RWPE1 (cell line): ENCODE results near the gene COA5.
A peak's percentile ranks its signal among the peaks of the same experiment; 100 is the strongest.

Experiments
- CTCF ChIA-PET: fragments of 350-600 bp; sonication (Branson Sonifier 250); formaldehyde crosslinking; extraction: SDS; loops from one replicate; lab custom pipeline; 2021; lab: Yijun Ruan, JAX
- POLR2A ChIA-PET: fragments of 400-600 bp; formaldehyde crosslinking; extraction: SDS; loops from one replicate; lab custom pipeline; 2020; ENCODE audit warnings: antibody characterized with exemption; ENCODE audit not compliant: low non-redundant PET; lab: Yijun Ruan, JAX
- DNase-seq: peaks from one replicate; pipeline ENCODE4 v3.0.0; 2012; ENCODE audit warnings: low spot score
- H3K27ac ChIP-seq: fragments of 450-650 bp; 2 replicates; pipeline ENCODE4 v1.5.1; 2017
- TF ChIP-seq, protein P1 (sequence below): fragments of 450-650 bp; conservative IDR thresholded peaks from 2 replicates; pipeline ENCODE4 v1.5.1; 2017; ENCODE audit warnings: low read depth, mild to moderate bottlenecking

The COA5 gene

GRCh38 chr2:98572211-98572610 lies 36.1 kb downstream of the COA5 start:
- TF ChIP-seq, protein P1, sequence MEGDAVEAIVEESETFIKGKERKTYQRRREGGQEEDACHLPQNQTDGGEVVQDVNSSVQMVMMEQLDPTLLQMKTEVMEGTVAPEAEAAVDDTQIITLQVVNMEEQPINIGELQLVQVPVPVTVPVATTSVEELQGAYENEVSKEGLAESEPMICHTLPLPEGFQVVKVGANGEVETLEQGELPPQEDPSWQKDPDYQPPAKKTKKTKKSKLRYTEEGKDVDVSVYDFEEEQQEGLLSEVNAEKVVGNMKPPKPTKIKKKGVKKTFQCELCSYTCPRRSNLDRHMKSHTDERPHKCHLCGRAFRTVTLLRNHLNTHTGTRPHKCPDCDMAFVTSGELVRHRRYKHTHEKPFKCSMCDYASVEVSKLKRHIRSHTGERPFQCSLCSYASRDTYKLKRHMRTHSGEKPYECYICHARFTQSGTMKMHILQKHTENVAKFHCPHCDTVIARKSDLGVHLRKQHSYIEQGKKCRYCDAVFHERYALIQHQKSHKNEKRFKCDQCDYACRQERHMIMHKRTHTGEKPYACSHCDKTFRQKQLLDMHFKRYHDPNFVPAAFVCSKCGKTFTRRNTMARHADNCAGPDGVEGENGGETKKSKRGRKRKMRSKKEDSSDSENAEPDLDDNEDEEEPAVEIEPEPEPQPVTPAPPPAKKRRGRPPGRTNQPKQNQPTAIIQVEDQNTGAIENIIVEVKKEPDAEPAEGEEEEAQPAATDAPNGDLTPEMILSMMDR = no peak
- ChIA-PET CTCF (no interaction called here), POLR2A (no interaction called here)
- DNase-seq = no peak
- H3K27ac ChIP-seq = no peak overlapping the region

- DNase-seq = no peak
- TF ChIP-seq, protein P1 = no peak
- POLR2A ChIA-PET = no interaction called here
- CTCF ChIA-PET = no interaction called here
- no peak overlapping the region for H3K27ac ChIP-seq
These were observed 36.5 kb downstream of the COA5 start for GRCh38 chr2:98571796-98572195.

DNA sequence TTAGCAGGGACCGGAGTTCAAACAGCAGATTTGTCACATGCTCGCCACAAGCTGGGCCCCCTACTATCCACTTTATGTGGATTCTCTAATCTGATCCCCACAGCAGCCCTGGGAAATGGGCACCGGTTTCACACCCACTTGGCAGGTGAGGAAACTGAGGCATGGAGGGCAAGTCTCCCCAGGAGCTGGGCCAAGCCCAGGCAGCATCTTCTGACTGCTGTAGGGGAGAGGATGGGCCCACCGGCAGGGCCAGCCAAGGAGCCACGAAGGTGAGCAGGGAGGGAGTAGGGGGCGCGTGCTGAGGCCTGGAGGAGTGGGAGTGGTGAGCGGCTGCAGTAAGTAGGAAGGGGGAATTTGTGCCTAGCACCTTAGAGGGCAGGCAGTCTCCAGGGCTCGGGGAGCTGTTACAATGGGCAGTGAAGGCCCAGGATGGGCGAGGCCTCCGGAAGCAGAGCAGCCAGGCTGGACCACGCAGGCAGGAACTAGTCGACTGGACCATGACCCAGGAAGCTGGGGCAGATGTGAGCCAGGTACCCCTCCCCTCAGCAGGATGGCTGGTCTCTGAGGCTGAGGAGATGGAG lies 37.1 kb downstream of the COA5 start:
- H3K27ac ChIP-seq = no peak overlapping the region
- no peak for DNase-seq
- ChIA-PET POLR2A (no interaction called here), CTCF (no interaction called here)
- TF ChIP-seq, protein P1 = no peak

DNA sequence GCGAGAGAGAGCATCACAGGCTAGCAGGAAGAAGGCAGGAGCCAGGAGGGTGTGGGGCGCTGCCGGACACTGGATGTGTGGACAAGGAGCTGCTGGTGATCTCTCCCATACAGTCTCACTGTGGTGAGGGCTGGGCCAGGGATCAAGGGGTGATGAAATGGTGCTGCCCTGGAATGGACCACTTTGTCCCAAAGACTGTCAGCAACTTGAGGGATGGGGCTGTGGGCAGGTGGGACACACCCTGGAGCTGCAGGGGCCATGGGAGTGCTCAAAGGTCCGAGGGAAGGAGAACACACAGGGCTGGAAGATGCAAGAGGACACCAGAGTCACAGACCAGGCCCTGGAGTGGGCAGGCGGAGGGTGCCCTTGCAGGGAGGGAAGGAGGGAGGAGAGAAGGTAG lies 38.0 kb downstream of the COA5 start:
- CTCF ChIA-PET = no interaction called here
- TF ChIP-seq, protein P1 = no peak
- H3K27ac ChIP-seq = no peak overlapping the region
- POLR2A ChIA-PET = no interaction called here
- DNase-seq = no peak

DNA sequence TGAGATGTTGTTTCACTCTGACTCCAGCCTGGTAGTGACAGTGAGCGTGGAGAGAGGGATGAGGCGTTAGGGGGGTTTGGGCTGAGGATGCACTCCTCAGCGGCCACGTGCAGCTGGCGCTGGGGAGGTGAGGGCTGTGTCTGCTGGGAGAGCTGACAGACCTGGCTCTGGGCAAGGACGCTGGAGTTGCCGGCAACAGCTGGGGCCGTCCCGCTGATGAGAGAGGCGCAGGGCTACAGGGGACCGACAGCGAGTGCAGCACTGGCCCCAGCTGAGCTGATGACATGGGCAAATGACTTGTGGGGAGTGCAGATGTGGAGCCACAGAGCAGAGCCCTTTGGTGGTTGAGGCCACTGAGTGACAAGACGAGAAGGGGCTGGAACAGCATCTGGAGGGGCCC lies 38.4 kb downstream of the COA5 start:
- ChIA-PET CTCF (no interaction called here), POLR2A (no interaction called here)
- H3K27ac ChIP-seq = no peak overlapping the region
- TF ChIP-seq, protein P1 = no peak
- no peak for DNase-seq

DNA sequence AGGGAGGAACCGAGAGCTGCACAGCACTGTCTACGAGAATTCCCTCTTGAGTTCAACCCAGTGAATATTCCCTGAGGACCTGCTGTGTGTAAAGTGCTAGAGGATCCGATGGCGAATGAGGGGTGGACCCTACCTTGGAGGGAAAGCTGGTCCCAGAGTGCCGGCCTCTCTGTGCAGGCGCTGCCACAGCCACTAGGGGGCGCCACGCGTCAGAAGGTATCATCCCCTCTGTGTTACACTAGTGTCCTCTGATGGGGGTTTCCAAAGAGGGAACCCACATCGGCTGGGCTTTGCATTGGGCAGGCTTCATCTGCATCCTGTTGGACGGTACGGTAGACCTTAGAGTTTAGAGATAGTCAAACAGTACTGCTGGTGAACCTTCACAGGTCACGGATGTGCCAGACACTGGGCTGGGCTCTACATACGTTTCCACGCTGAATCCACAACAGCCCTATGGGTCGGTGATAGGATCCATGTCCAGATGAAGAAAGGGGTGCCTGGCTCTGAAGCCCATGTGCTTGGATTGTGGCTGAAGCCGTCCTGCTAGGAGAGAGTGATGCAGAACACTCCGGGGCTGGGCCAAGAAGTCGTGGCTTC lies 39.0 kb downstream of the COA5 start:
- ChIA-PET POLR2A (no interaction called here), CTCF (interaction anchor here (0.5 to 0.8 kb wide), 5 partner anchors 13 to 710 kb away, joined by 3 to 4 read pairs (median 3); no protein-coding TSS in a partner anchor)
- TF ChIP-seq, protein P1 = peak; percentile 76
- no peak overlapping the region for H3K27ac ChIP-seq
- peak; percentile 26 for DNase-seq
